Inflammatory macrophage treated with lipopolysaccharide for 4 hours (primary cell): ENCODE results near the gene ATP2B2.
"Not testable (repeated sequence)": the region's sequence is repeated elsewhere in the genome, so short reads cannot be mapped to it uniquely, and the experiment has no call there.

Experiments used
- DNase-seq: peaks from one replicate; pipeline ENCODE4 v3.0.0-alpha.2; 2020

The ATP2B2 gene

DNA sequence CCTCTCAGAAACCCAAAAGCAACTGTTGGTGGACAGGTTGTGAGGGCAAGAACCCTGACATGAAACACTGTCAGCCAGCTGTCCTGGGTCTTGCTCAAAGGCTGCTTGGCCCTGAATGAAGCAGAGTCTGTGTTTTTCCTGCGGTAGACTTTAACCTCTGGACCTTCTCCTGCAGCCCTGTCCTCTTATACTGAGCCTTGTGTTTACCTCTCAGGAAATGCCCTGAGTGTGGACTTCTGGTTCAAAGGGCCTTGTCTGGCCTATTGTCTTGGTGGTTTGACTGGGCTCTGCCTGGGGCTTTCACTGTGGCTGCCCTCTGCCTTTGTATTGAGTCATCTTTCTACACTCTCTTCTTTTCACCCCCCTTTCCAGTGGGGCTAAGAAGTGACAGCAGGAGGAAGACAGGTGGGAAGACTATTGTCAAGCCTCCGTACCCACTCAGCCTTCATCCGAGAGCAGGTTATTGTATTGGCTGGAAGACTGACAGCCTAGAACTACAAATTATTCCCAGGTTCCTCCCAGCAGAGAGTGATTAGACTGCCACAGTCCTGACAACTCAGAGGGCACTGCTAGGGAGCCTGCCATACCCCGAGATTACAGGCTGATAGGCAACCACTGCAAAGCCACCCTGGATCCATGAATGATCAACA is 187.9 kb downstream of the ATP2B2 start:
- DNase-seq = no peak

DNA sequence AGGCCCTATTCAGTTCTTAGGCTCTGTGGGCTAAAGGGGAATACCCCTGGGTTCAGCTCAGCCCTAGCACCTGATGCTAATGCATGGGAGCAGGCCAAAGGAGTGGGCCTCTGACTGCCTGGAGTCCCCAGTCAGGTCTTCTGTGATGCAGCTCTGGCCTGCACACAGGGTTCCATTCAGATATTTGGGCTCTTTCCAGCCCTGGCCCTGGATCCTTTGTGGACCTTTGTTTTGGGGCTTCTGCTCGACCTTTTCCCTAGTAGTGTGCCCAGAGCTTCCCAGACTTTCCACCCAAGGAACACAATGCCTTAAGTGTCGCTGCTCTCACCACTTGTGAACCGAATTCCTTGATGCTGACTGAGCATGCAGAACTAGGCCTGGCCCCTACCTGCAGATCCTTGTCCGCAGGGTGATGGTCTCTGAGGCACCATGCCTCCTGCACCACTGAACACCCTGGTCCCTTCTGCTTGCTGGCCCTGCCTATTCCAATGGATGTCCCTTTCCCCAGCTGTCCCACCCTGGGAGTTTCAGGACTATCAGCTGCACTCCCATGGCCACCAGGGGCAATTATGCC is 189.5 kb downstream of the ATP2B2 start:
- DNase-seq = no peak

DNA sequence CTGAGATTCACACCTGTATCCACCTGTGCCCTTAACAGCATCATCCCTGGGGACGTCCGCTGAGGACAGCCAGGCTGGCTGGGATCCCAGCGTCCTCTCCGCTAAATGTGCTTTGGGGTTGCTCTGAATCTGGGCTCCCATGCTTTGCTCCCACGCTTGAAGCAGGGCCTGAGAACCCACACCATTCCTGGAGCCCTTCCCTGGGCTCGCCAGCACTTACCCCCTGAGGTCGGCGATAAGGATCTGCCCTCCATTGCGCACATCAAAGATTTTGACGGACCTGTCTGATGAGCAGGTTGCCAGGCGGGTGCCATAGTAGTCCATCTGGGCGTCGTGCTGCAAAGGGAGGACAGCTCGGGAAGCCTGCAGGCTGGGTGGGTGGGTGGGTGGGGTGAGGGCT is 190.3 kb downstream of the ATP2B2 start:
- DNase-seq = no peak

DNA sequence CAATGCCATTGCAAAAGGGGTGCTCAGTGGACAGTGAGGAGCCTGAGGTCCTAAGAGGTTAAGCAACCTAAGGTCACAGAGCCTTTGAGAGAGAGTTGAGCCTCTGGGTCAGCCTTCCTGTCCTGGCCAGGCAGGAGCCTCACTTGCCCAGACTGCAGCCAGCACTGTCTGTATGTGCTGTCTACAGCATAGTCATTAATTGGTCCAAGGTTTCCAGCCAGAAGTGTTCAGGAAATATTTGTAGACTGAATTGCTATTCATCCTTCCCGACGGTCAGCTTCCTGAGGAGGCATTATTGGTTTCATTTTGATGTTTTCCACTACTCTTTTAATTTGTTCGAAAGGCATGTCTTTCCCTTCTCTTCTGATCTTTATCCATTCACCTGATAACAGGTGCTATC is 192.5 kb downstream of the ATP2B2 start:
- DNase-seq = no peak

DNA sequence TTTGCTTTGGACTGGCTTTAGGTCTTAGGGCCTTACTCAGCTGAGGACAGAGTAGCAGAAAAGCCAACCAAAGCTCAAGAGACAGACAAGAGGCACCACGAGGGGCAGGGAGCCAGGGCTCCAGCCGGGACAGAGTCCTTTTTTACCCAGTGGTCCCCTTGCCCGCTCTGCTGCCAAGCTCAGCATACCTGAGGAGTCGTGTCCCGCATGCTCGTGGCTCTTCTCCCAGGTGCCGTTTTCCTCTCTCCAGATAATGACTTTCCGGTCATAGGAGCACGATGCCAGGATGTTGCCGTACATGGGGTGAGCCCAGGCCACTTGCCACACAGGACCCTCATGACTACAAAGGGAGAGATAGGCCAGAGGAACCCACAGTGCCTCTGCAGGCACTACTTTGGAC is 193.0 kb downstream of the ATP2B2 start:
- DNase-seq = no peak

DNA sequence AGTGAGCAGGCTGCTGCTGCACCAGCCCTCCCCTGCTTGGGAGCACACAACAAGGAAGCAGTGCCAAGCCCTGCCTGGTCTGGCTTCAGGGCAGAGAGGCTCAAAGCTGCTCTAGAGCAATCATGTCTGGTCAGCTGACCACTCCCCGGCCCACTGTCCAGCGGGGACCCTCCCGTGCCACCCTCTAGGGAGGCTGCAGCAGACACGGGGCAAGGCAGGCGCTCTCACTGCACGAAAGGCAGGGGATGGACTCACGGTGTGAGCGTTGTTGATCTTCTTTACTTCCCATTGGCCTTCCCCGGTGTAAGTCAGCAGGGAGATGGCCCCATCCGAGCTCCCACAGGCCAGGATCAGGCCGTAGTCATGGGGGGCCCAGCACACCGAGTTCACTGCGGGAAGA is 193.7 kb downstream of the ATP2B2 start:
- DNase-seq = no peak

DNA sequence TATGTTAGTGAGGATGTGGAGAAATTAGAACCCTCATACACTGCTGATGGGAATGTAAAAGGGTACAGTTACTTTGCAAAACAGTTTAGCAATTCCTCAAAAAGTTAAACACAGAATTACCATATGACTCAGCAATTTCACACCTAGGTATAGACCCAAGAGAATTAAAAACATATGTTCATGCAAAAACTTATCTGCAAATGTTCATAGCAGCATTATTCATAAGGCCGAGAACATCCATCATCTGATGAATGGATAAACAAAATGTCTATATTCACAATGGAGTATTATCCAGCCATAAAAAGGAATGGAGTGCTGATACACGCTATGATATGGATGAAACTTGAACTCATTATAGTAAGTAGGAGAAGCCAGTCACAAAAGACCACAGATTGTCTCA is 194.8 kb downstream of the ATP2B2 start:
- no peak for DNase-seq

DNA sequence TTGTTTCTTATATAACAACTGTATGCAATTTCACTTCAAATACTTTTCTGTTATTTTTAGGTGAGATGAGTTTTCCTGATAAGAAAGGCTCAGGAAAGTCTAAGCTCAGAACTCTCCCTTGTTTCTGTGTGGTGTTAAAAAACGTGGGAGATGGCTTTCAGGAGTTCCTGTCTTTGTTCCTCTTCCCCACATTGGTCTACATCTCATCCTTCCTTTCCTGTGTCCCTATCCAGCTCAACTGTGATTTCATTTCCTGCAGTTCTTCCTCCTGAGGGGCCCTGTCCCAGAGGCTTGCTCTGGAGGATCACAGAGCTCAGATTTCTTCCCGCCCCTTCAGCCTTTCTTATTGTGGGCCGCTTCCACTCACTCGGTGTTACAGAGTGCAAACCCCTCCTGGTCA is 195.7 kb downstream of the ATP2B2 start:
- no peak for DNase-seq

DNA sequence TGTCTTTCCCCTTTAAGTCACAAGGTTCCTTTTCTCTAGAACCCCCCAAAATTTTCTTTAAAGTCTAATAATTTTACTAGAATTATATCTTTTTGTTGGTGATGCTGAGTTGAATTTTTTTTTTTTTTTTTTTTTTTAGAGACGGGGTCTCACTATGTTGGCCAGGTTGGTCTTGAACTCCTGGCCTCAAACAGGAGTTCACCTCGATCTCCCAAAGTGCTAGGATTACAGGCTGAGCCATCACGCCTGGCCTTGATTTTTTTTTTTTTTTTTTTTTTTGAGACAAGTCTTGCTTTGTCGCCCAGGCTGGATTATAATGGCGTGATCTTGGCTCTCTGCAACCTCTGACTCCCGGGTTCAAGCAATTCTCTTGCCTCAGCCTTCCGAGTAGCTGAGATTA is 196.7 kb downstream of the ATP2B2 start:
- no peak for DNase-seq

DNA sequence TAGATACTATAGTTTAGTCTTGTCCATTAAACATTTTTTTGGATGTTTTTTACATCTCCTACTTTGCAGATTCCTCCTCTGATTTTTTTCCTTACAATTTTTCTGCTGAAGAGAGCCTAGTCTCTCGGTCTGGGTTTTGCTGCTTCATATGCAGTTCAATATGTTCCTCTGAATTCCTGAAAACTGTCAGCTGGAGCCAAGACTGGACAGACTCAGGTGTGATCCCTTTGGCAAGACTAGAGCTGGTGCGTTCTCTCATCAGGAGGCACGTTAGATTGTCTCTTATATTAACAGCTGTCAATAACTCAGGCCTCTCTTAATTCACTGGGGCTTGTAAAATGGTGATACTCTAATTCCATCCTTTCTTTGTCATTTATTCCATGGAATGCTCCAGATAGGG is 199.2 kb downstream of the ATP2B2 start:
- DNase-seq = no peak

DNA sequence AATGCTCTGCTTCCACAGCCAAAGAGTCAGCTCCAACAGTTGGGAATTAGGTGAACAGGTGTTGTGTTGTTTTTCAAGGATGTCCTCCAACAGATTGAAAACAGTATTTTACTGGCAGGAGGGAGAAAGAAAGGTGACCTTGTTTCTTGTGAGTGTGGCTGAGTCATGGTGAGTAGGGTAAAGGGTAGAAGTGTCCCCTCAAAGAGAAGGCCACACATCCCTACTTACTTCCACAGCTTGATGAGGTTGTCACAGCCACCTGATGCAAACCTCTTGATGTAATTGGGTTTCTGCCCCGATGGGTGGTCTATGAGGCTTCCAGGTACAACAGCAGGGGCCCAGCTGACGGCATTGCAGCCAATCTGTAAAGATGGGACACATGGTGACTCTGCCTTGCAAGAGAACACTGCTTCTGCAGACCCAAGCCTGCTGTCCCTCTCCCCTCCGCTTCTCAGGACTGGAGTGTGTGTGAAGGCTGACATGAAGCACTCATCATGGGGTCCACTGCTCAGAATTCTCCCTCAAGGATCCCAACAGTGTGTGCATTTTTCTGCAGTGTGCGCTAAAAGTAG is 200.0 kb downstream of the ATP2B2 start:
- no peak for DNase-seq

DNA sequence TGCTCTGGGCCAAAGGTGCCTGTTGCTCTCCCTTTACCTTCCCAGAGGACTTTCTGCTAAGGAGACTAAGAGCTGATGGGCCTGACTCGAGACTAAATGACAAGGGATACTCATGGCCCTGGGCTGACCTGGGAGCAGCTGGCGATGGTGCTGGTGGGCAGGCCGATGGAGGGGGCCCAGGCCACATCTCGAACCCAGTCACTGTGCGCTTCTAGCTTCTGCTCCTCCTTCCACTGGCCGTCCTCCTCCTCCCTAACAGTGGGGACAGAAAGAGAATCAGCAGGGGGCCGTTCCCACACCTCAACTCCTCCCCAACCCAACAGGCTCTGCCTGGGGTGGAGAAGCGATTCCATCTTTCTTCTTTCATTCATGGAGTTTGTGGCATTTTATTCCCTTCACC is 200.5 kb downstream of the ATP2B2 start:
- DNase-seq = no peak

DNA sequence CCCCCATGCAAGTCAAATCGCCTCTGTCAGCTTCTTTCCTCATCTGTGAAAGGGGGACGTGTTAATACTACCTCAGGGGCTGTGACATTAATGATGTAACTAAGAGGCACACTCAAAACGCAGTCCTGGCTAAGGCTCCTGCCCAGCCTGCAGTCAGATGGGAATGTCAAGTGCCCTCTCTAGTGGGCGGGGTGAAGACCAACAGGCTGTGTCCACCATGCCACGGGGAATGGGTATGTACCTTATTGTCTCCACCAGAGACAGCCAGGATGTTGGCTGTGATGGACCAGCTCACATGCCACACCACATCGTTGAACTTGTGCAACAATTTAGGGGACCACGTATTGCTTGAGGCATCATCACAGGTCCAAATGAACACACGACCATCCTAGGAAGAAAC is 201.6 kb downstream of the ATP2B2 start:
- DNase-seq = no peak

DNA sequence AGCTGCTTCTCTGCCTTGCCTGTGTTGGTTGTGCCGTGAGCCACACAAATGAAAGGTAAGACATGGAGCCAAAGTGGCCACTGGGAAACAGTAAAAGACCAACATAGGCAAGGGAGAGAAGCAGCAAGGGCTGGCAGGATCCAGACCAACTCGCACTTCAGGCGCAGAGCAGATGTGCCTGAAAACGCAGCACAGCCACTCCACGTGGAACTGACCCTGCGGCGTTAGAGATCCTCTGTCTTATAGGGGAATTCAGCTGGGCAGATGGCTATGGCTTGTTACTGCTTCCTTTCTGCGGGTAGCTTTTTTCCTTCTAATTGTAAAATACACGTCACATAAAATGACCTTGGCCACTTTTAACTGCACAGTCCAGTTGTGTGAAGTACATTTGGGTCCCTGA is 202.3 kb downstream of the ATP2B2 start:
- no peak for DNase-seq

DNA sequence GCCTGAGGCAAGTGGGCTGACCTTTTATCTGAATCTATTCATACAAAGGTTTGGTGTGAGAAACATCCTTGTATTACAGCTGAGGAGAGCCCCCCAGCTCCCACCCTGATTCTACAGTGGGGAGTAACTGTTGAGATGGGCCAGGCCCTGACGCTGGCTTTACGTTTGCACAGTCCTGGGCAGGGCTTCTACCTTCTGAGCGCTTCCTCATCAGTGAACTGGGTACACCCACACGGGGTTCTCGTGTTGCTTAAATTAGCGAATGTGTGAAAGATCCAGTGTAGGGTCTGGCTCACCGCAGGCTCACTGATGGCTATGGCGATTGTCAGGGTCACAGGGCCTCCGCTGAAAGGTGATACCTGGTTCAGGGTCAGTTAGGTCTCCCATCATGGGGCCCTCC is 205.3 kb downstream of the ATP2B2 start:
- DNase-seq = no peak

DNA sequence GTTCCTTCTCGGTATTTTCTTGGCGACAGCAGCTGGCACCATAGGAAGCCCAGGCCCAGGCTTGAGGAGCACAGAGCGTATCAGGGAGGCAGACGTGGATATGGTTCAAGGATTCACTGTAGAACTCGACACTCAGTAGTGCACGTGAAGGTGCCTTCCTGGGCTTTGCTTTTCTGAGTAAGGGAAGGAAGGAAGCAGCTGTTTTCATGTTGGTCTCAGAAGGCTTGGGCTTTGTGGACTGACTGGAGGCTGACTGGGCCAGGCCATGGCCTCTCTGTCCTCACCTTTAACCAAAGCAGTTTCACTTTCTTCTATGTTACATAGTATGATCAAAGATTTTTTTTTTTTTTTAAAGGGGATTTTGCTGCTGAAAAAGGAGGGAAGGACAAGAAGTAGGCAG is 205.7 kb downstream of the ATP2B2 start:
- DNase-seq = no peak

DNA sequence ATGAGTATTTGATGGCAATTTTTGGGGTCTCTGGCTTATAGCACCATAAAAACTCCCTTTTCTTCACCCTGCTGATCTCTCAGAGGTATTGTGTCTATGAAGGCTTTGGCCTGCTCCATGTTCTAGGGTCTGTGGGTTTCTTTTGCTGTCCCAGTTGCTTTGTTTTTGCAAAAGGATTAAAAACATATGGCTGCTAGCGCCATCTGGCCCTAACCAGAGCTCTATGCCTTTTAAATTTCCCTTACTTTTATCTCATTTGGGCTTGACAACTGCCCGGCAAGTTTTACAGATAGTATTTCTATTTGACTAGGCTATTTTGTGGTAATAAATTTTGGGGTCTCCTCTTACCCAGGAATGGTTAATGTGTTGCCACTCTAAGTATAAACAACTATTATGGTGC is 206.2 kb downstream of the ATP2B2 start:
- DNase-seq = no peak

DNA sequence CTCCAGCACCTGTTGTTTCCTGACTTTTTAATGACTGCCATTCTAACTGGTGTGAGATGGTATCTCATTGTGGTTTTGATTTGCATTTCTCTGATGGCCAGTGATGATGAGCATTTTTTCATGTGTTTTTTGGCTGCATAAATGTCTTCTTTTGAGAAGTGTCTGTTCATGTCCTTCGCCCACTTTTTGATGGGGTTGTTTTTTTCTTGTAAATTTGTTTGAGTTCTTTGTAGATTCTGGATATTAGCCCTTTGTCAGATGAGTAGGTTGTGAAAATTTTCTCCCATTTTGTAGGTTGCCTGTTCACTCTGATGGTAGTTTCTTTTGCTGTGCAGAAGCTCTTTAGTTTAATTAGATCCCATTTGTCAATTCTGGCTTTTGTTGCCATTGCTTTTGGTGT is 207.3 kb downstream of the ATP2B2 start:
- not testable (repeated sequence) for DNase-seq

DNA sequence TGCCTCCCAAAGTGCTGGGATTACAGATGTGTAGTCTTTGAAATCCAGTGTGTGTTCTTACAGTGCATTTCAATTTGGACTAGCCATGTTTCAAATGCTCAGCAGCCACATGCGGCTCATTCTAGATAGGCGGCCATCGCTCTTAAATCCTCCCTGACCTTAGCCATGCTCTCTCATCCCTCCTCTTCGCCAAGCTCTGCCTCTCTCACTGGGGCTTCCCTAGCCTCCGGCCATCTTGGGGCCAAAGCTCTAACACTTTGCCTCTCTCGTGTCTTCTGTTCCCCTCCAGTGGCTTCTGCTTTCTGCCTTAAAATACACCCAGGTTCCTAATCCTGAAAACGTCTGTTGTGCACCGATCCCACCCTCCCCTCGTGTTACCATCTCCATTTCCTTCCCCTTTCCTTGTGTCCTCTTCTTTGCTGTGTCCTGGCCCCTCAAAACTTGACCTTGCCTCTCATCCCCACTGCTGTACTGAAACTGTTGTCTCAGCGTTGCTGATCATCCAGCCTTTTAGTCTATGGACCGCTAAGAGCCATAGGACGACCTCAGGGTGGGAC is 211.3 kb downstream of the ATP2B2 start:
- no peak for DNase-seq

DNA sequence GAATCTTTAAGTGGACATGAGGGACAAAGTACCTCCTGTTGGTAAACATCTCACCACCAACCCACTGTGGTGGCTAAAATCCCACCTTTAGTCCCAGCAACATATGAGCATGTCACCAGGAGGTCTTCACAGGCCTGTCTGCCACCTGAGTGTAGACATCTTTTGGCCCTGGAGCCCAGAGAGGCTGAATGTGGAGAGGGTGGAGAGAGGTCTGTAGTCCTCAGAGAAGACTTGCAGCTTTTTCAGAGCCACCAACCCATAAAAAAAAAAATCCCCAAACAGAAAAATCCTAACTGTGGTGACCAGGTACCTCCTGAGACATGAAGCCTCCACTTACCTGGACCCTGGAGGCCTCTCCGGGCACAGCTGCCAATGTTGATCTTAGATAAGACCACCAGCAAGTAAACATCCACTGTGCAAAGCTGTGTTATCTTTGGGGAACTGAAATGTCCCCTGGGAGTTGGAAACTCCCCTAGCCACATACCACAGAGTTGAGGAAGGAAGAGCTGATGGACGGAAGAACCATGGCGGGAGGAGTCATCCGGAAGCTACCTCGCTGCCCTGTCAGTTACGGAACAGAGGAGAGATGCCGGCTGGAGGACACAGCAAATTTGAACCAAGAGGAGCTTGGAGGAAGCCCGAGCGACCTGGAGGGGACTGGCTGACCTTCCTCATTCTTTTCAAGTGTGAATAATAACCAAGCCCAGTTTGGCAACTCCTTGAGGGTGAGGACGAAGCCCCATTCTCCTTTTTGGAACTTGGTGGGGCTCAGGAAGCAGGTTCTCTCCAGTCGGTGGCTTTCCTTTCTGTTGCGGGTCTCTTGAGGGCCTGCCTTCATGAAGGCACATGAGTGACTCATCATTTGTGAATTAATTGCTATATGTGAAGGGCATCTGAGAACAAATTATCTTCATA is 212.6 kb downstream of the ATP2B2 start, which contains the start of gene GHRL:
TSS of gene GHRL (minus strand) at position 443 of the 915 bp plus-strand sequence. CDS start 2,767 bp downstream, outside the sequence.
- DNase-seq = peak; percentile 59

DNA sequence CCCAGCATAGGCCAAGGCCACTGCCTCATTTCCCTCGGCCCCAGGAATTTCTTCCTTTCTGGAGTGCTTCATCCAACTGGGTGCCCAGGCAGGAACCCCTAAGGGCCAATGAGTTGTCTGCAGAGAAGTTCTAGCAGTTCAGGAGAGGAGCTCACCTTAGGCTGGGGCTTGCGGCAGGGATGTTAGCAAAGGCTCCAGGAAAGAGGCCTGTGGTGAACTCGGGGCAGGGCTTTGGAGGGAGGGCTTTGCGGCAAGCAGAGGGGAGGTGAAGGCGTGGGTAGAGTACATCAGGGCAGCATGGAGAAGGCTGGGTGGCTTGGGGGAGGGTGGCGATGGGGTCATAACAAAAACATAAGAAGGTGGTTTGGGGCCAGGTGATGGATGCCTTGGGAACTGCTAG is 213.7 kb downstream of the ATP2B2 start:
- no peak for DNase-seq

DNA sequence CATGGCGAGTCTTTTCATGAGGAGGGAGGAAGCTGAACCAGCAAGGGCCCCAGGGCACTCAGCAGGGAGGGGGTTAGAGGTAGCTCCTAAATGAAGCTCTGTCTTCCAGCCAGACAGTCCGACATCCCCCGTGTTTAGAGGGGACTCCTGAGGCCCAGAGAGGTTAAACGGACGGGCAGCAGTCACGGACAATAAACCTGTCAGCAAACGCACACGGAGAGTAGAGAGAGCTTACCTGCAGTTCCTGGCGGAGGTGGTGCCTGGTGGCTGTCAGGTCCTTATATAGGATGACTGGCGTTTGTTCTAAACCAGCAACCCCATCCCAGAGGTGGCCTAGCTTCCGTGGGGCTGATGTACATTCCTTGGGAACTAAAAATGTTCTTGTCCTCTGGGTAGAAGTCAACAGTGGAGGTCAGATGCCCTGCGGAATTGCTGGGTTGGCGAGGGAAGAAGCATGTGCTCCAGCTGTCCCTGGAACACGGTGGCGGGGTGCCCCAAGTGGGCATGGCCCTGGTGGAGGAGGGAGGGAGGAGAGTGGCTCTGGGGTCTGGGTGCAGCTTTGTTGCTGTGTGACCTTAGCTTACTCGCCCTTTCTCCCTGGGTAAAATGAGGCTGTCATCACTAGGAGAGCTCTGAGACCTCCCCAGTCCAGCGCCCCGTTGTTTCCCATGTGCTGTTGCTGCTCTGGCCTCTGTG is 214.8 kb downstream of the ATP2B2 start:
- DNase-seq = no peak
